Bronchial epithelial cell (primary cell): ENCODE measurements around the gene GLDC. TPM values are rescaled to one million over a fixed set of nuclear protein-coding genes. Genes with fewer than 3 reads are reported as not detected.

Experiments used
- DNase-seq: peaks from one replicate; pipeline ENCODE4 v3.0.0-alpha.2; 2010; ENCODE audit warnings: low read depth
- FAIRE-seq: peaks from 2 replicates; lab custom pipeline; 2011; peaks lifted over from hg19 to GRCh38; lab: Jason Lieb, UNC
- H3K27me3 ChIP-seq: 2 replicates; pipeline ENCODE4 v1.5.1; 2011; ENCODE audit warnings: low read length; ENCODE audit not compliant: control insufficient read depth, insufficient read depth
- H3K36me3 ChIP-seq: 2 replicates; pipeline ENCODE4 v1.5.1; 2011; ENCODE audit warnings: low read length; ENCODE audit not compliant: control insufficient read depth, insufficient read depth
- H3K4me3 ChIP-seq: 2 replicates; pipeline ENCODE4 v1.5.1; 2011; ENCODE audit warnings: mild to moderate bottlenecking, low read depth, low read length, control low read depth
- CTCF ChIP-seq: IDR thresholded peaks from 2 replicates; pipeline ENCODE4 v1.5.1; 2011; ENCODE audit warnings: mild to moderate bottlenecking, moderate library complexity, low read length, control low read depth, inconsistent platforms; ENCODE audit not compliant: insufficient read depth, severe bottlenecking
- total RNA-seq: library from RNA; depleted of rRNA; stranded (reverse); fragments of >200 nt; gene quantifications from 2 replicates; pipeline ENCODE4 v1.2.1, GENCODE V29; 2014

The GLDC gene
- total RNA-seq, 1 donor from 2014 or later: not detected

DNA sequence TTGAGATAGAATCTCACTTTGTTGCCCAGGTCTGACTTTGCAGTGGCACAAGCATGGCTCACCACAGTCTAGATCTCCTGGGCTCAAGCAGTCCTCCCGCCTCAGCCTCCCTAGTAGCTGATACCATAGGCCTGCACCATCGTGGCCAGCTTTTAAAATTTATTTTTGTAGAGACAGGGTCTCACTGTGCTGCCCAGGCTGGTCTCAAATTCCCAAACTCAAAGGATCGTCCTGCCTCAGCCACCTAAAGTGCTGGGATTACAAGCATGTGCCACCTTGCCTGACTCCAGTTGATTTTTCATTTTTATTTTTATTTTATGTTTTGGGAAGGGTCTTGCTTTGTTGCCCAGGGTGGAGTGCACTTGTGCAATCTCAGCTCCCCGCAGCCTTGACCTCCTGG is 41.7 kb upstream of the GLDC start:
- Histone ChIP-seq H3K4me3 (no peak overlapping the region), H3K36me3 (no peaks in the 10 kb centered on the region), H3K27me3 (no peaks in the 10 kb centered on the region)
- DNase-seq (no peak), FAIRE-seq (no peak)
- no peak for TF ChIP-seq CTCF

GRCh38 chr9:6686396-6686795 is 40.9 kb upstream of the GLDC start:
- TF ChIP-seq CTCF: peak; percentile 22
- H3K4me3 ChIP-seq: no peak overlapping the region
- FAIRE-seq (no peak), DNase-seq (peak; percentile 39)
- no peaks in the 10 kb centered on the region for H3K27me3 ChIP-seq
- no peaks in the 10 kb centered on the region for H3K36me3 ChIP-seq

- Histone ChIP-seq H3K4me3 (peak overlapping the region; percentile 83), H3K27me3 (no peaks in the 10 kb centered on the region), H3K36me3 (no peaks in the 10 kb centered on the region)
- DNase-seq (no peak), FAIRE-seq (no peak)
- TF ChIP-seq CTCF: no peak
Measured at GRCh38 chr9:6681957-6682501, 36.5 kb upstream of the GLDC start.

DNA sequence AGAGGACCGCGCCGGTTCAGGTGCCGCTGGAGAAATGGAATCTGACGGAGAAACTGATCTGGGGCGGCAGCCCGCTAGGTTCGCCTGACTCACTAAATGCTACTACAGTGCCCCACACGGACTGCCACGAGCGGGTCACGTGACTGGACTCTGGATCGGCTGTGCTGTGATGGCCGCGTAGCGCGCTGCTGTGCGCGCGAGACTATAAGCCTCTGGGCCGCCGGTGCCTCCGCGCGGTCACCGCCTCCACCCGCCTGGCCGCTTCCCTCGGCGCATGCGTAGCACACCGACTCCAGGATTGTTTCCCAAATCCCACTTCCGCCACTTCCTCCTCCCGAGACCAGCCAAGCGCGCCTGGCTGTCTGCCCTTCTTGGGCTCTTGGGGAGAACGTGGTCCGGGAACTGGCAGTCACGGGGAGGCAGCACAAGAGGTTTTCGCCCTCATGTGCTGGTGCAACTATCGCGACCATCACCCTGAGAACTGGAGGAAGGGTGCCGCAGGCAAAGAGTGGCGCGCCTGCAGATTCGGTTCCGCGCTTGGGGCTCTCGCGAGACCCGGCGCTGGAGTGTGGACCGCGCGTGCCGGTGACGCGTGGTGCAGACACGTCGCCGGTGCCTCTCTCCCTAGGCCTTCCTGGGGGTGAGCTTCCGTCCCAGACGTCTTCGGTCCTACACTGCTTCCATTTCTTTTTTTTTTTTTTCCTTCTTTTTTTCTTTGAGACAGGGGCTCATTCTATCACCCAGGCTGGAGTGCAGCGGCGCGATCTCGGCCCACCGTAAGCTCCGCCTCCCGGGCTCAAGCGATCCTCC is 35.8 kb upstream of the GLDC start:
- Histone ChIP-seq H3K36me3 (no peaks in the 10 kb centered on the region), H3K27me3 (no peaks in the 10 kb centered on the region), H3K4me3 (peak overlapping the region; percentile 83)
- no peak for TF ChIP-seq CTCF
- FAIRE-seq (no peak), DNase-seq (peak; percentile 93)

- TF ChIP-seq CTCF: no peak
- Histone ChIP-seq H3K4me3 (peak overlapping the region; percentile 83), H3K27me3 (no peaks in the 10 kb centered on the region), H3K36me3 (no peaks in the 10 kb centered on the region)
- DNase-seq (no peak), FAIRE-seq (no peak)
Measured at GRCh38 chr9:6680797-6681146, 35.2 kb upstream of the GLDC start.
